ENCODE measurements around the gene SLC12A1. TPM values are rescaled to one million over a fixed set of nuclear protein-coding genes. Genes with fewer than 3 reads are reported as not detected.
A peak's percentile ranks its signal among the peaks of the same experiment; 100 is the strongest.

The SLC12A1 gene
- total RNA-seq, 1 donor from 2014 or later: not detected

GRCh38 chr15:48248414-48248813 is 42.3 kb downstream of the SLC12A1 start:
- Histone ChIP-seq H3K79me2 (ENCODE audit: low read depth) (no peaks in the 10 kb centered on the region), H3K27ac (no peak overlapping the region), H3K9me3 (ENCODE audit: low read depth) (no peaks in the 10 kb centered on the region), H3K36me3 (no peaks in the 10 kb centered on the region), H4K20me1 (ENCODE audit: low read depth) (no peaks in the 10 kb centered on the region), H3K27me3 (no peaks in the 10 kb centered on the region), H3K4me3 (no peak overlapping the region), H3K4me2 (no peak overlapping the region), H3F3A (ENCODE audit: low read depth) (no peaks in the 10 kb centered on the region), H3K4me1 (no peaks in the 10 kb centered on the region), H2AFZ (replicated peaks) (no peak overlapping the region), H3K9ac (no peak overlapping the region)
- Mint-ChIP-seq H3K27ac (no peak overlapping the region), H3K4me3 (no peak overlapping the region), H3K36me3 (no peaks in the 10 kb centered on the region), H3K4me1 (peaks cover 12% of the 10 kb centered on the region), H3K27me3 (ENCODE audit: insufficient read depth, low read depth) (peaks cover 6% of the 10 kb centered on the region), H3K9me3 (no peaks in the 10 kb centered on the region)
- no peak for DNase-seq (ENCODE audit: low spot score)
- TF ChIP-seq CTCF (IDR thresholded peaks at IDR 0.05): no peak

- H3K4me1 ChIP-seq: no peaks in the 10 kb centered on the region
- H3K27ac ChIP-seq: no peak overlapping the region
These were observed 44.6 kb downstream of the SLC12A1 start for GRCh38 chr15:48250640-48251076.

GRCh38 chr15:48253172-48253571 is 47.1 kb downstream of the SLC12A1 start:
- no peak overlapping the region for H3K4me3 Mint-ChIP-seq
- no peaks in the 10 kb centered on the region for H3K36me3 ChIP-seq
- H3K27me3 Mint-ChIP-seq (ENCODE audit: insufficient read depth, low read depth): peaks cover 3% of the 10 kb centered on the region
- H3K79me2 ChIP-seq (ENCODE audit: low read depth): no peaks in the 10 kb centered on the region
- DNase-seq (ENCODE audit: low spot score): no peak
- no peak overlapping the region for H2AFZ ChIP-seq (replicated peaks)
- no peaks in the 10 kb centered on the region for H3K36me3 Mint-ChIP-seq
- H3F3A ChIP-seq (ENCODE audit: low read depth): no peaks in the 10 kb centered on the region
- H3K4me1 ChIP-seq: no peaks in the 10 kb centered on the region
- no peak overlapping the region for H3K4me3 ChIP-seq
- H3K4me2 ChIP-seq: no peak overlapping the region
- TF ChIP-seq EZH2phosphoT487 (IDR thresholded peaks at IDR 0.05) (no peak), CTCF (IDR thresholded peaks at IDR 0.05) (no peak), EZH2 (IDR thresholded peaks at IDR 0.05) (no peak)
- H3K4me1 Mint-ChIP-seq: peaks cover 12% of the 10 kb centered on the region
- peaks cover 11% of the 10 kb centered on the region for H3K9me3 Mint-ChIP-seq
- H3K27ac ChIP-seq: no peak overlapping the region
- no peaks in the 10 kb centered on the region for H3K27me3 ChIP-seq
- no peak overlapping the region for H3K9ac ChIP-seq
- no peaks in the 10 kb centered on the region for H4K20me1 ChIP-seq (ENCODE audit: low read depth)
- H3K27ac Mint-ChIP-seq: no peak overlapping the region
- H3K9me3 ChIP-seq (ENCODE audit: low read depth): no peaks in the 10 kb centered on the region

More at GRCh38 chr15:48250640-48251076, 44.6 kb downstream of the SLC12A1 start:
- H3K9me3 ChIP-seq (ENCODE audit: low read depth): no peaks in the 10 kb centered on the region
- no peaks in the 10 kb centered on the region for H4K20me1 ChIP-seq (ENCODE audit: low read depth)
- Mint-ChIP-seq H3K36me3 (no peaks in the 10 kb centered on the region), H3K27ac (peak overlapping the region; percentile 0), H3K9me3 (peaks cover 2% of the 10 kb centered on the region), H3K27me3 (ENCODE audit: insufficient read depth, low read depth) (peaks cover 3% of the 10 kb centered on the region), H3K4me1 (peaks cover 12% of the 10 kb centered on the region), H3K4me3 (no peak overlapping the region)
- no peak overlapping the region for H3K4me3 ChIP-seq
- no peaks in the 10 kb centered on the region for H3F3A ChIP-seq (ENCODE audit: low read depth)
- DNase-seq (ENCODE audit: low spot score): peak; percentile 70
- no peak overlapping the region for H3K4me2 ChIP-seq
- no peak overlapping the region for H2AFZ ChIP-seq (replicated peaks)
- TF ChIP-seq CTCF (IDR thresholded peaks at IDR 0.05) (peak; percentile 59), EZH2phosphoT487 (IDR thresholded peaks at IDR 0.05) (no peak), EZH2 (IDR thresholded peaks at IDR 0.05) (no peak)
- no peaks in the 10 kb centered on the region for H3K27me3 ChIP-seq
- H3K36me3 ChIP-seq: no peaks in the 10 kb centered on the region
- no peaks in the 10 kb centered on the region for H3K79me2 ChIP-seq (ENCODE audit: low read depth)
- H3K9ac ChIP-seq: no peak overlapping the region
